ENCODE results near the gene ZNF641.

GRCh38 chr12:48389409-48389808, 38.7 kb upstream of the ZNF641 start:
- no peak for TF ChIP-seq CTCF (IDR thresholded peaks at IDR 0.05)
- no peak for TF ChIP-seq POLR2A (IDR thresholded peaks at IDR 0.05)
